Calu3 (cell line): ENCODE data around the gene PDE6A. TPM values are rescaled to one million over a fixed set of nuclear protein-coding genes. Genes with fewer than 3 reads are reported as not detected.
A peak's percentile ranks its signal among the peaks of the same experiment; 100 is the strongest.

Source experiments
- BruUV-seq: library from RNA; stranded (reverse); fragments of 400-500 nt; replicated peaks from 2 replicates; lab custom pipeline; 2021; lab: Mats Ljungman, UMichigan
- CTCF ChIA-PET: fragments of 300-600 bp; sonication (Branson Sonifier 250); formaldehyde crosslinking; loops from one replicate; lab custom pipeline; 2022; ENCODE audit warnings: antibody characterized with exemption; lab: Charles Lee
- DNase-seq: peaks from one replicate; pipeline ENCODE4 v3.0.0; 2022
- H3K27ac Mint-ChIP-seq: one replicate; pipeline ENCODE4 v1.8.0; 2022; ENCODE audit warnings: mixed read lengths; ENCODE audit not compliant: unreplicated experiment
- H3K27me3 Mint-ChIP-seq: one replicate; pipeline ENCODE4 v1.8.0; 2022; ENCODE audit warnings: mixed read lengths; ENCODE audit not compliant: unreplicated experiment
- H3K36me3 Mint-ChIP-seq: one replicate; pipeline ENCODE4 v1.8.0; 2022; ENCODE audit warnings: mild to moderate bottlenecking, moderate library complexity, mixed read lengths; ENCODE audit not compliant: insufficient read depth, unreplicated experiment
- H3K4me1 Mint-ChIP-seq: one replicate; pipeline ENCODE4 v1.8.0; 2022; ENCODE audit warnings: mild to moderate bottlenecking, low read depth, mixed read lengths; ENCODE audit not compliant: unreplicated experiment
- H3K4me3 Mint-ChIP-seq: one replicate; pipeline ENCODE4 v1.8.0; 2022; ENCODE audit warnings: mild to moderate bottlenecking, low read depth, moderate library complexity, mixed read lengths; ENCODE audit not compliant: unreplicated experiment
- H3K9me3 Mint-ChIP-seq: one replicate; pipeline ENCODE4 v1.8.0; 2022; ENCODE audit warnings: low read depth, mixed read lengths; ENCODE audit not compliant: unreplicated experiment
- intact Hi-C: fragments of 100-400 bp; cut with micrococcal nuclease; formaldehyde crosslinking; loops from one replicate; pipeline ENCODE4 v1.10.0; 2022; ENCODE audit not compliant: unreplicated experiment
- total RNA-seq: library from RNA; stranded (reverse); gene quantifications from 2 replicates; pipeline ENCODE4 v1.2.3, GENCODE V29; 2022
- TF ChIP-seq, protein P1 (sequence below): fragments of 200-600 bp; IDR thresholded peaks from one replicate; pipeline ENCODE4 v1.8.0; 2022; ENCODE audit warnings: antibody characterized with exemption; ENCODE audit not compliant: unreplicated experiment

The PDE6A gene
- total RNA-seq, 1 experiment from 2014 or later, result not detected

- TF ChIP-seq, protein P1, sequence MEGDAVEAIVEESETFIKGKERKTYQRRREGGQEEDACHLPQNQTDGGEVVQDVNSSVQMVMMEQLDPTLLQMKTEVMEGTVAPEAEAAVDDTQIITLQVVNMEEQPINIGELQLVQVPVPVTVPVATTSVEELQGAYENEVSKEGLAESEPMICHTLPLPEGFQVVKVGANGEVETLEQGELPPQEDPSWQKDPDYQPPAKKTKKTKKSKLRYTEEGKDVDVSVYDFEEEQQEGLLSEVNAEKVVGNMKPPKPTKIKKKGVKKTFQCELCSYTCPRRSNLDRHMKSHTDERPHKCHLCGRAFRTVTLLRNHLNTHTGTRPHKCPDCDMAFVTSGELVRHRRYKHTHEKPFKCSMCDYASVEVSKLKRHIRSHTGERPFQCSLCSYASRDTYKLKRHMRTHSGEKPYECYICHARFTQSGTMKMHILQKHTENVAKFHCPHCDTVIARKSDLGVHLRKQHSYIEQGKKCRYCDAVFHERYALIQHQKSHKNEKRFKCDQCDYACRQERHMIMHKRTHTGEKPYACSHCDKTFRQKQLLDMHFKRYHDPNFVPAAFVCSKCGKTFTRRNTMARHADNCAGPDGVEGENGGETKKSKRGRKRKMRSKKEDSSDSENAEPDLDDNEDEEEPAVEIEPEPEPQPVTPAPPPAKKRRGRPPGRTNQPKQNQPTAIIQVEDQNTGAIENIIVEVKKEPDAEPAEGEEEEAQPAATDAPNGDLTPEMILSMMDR, result no peak
- no peak overlapping the region for H3K4me3 Mint-ChIP-seq
- H3K4me1 Mint-ChIP-seq, result peaks cover 23% of the 10 kb centered on the region
- peaks cover 13% of the 10 kb centered on the region for H3K36me3 Mint-ChIP-seq
- intact Hi-C loops, result loop anchor here (1.0 kb wide), 2 partner anchors 109 to 137 kb away; no protein-coding TSS in a partner anchor
- no peaks in the 10 kb centered on the region for H3K27me3 Mint-ChIP-seq
- no peak overlapping the region for H3K27ac Mint-ChIP-seq
- DNase-seq, result no peak
- CTCF ChIA-PET, result interaction anchor here (0.6 to 3.3 kb wide), 15 partner anchors 8 to 221 kb away, joined by 3 to 20 read pairs (median 4); partner anchors contain the start of gene SLC26A2
- no TSS peak for BruUV-seq
- no peaks in the 10 kb centered on the region for H3K9me3 Mint-ChIP-seq
These were observed 91.3 kb downstream of the PDE6A start for GRCh38 chr5:149853331-149853648.

DNA sequence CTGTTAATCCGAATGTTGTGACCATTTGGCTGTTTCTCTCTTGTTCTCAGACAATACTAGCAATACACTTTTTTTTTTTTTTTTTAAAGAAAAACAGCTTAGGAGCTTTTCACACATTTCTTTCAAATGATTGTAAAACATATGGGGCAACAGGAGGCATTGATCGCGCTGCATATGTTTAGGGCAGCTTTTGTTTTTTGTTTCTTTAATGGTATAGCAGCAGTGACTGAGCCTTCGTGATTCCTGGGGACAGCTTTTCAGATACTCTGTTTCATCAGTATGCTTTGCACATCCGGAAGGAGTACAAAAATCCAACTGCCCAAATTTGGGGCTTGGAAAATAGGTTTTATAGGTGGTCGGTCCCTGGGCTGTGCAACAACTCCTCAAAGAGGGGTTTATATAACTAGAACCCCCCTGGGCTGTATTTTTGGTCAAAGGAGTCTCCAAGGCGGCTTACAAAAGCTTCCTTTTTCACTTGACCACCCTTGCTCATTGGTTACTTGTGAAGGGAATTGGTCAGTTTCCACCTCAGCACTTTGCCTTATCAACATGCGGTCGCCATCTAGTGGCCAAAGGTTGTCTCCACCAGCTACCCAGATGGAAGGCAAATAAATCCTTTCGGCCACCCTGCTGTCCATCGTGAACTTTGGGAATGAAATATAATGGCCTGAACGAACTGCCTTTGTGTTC lies 91.8 kb downstream of the PDE6A start:
- no peak overlapping the region for H3K4me3 Mint-ChIP-seq
- H3K4me1 Mint-ChIP-seq, result peaks cover 18% of the 10 kb centered on the region
- H3K9me3 Mint-ChIP-seq, result no peaks in the 10 kb centered on the region
- no peak overlapping the region for H3K27ac Mint-ChIP-seq
- DNase-seq, result peak; percentile 79
- H3K27me3 Mint-ChIP-seq, result no peaks in the 10 kb centered on the region
- no TSS peak for BruUV-seq
- CTCF ChIA-PET, result interaction anchor here (0.6 to 3.3 kb wide), 17 partner anchors 9 to 560 kb away, joined by 3 to 20 read pairs (median 4); partner anchors contain the start of gene SLC26A2
- TF ChIP-seq, protein P1, result peak; percentile 91
- peaks cover 12% of the 10 kb centered on the region for H3K36me3 Mint-ChIP-seq
- intact Hi-C loops, result loop anchor here (1.0 kb wide), 2 partner anchors 110 to 138 kb away; no protein-coding TSS in a partner anchor

DNA sequence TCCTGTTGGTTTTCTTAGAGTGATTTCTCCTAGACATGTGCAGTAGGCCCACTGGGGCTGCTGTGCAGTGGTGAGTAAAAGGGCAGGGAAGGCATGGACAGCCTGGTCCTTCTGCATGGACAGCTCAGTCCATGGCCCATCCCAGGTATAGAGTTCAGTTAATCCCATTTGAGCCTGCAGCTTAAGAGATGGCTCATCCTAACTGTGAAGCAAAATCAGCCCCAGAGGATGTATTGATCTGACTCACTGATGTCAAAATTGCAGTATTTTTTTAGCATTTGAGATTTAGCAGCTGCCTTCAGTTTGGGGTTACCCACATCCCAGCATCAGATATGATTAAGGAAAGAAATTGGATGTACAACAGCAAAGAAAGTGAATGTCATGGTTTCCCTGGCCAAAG lies 93.4 kb downstream of the PDE6A start:
- TF ChIP-seq, protein P1, result no peak
- CTCF ChIA-PET, result interaction anchor here (0.5 to 0.6 kb wide), 3 partner anchors 23 to 116 kb away, joined by 4 to 5 read pairs (median 4); no protein-coding TSS in a partner anchor
- DNase-seq, result no peak
- H3K27ac Mint-ChIP-seq, result no peak overlapping the region
- no peak overlapping the region for H3K4me3 Mint-ChIP-seq
- H3K4me1 Mint-ChIP-seq, result peaks cover 7% of the 10 kb centered on the region
- intact Hi-C loops, result no loop called here
- no TSS peak for BruUV-seq
- no peaks in the 10 kb centered on the region for H3K9me3 Mint-ChIP-seq
- H3K36me3 Mint-ChIP-seq, result peaks cover 10% of the 10 kb centered on the region
- no peaks in the 10 kb centered on the region for H3K27me3 Mint-ChIP-seq

DNA sequence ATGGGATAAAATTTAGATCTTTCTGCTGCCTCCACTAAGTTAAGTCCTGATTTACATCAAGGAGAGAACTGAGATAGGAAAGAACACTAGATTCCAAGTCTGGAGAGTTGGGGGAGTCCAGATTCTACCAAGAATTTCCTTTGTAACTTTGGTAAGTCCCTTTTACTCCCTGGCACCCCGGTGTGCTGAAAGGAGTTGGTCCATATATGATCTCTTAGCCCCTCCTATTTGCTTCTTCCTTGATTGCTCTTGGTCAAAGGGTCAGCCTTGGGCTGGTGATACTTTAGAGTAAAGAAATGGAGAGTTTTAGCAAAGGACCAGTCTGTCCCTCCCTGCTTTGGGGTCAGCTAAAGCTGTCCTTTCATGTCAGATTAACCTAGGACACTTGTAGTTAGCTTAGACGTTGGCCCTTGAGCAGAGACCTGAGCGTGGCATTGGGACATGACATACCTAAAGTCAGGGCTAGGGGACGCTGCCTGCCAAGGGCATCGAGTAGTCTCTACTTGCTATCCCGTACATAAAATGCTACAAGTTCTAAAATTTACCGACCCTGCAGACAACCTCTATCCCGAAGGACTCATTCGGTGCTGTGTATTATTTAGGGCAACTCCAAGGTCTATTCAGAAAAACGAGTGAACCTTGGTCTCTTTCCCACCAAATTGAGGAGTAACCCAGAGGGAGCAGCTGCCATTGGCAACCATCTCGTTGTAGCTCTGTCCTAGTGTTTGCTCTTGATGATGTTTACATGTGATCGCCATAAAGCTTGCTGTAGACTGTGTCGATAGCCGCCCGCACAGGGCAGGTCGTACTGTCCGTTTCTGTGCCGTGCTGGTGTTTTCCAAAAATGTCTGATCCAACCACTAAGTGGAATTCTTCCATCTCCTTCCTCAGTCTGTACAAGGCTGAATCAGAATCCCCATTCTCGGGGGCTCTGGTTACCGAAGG lies 94.4 kb downstream of the PDE6A start:
- no TSS peak for BruUV-seq
- TF ChIP-seq, protein P1, result no peak
- H3K9me3 Mint-ChIP-seq, result no peaks in the 10 kb centered on the region
- H3K27ac Mint-ChIP-seq, result no peak overlapping the region
- no peak for DNase-seq
- no peak overlapping the region for H3K4me3 Mint-ChIP-seq
- CTCF ChIA-PET, result interaction anchor here (0.5 to 1.4 kb wide), 5 partner anchors 11 to 117 kb away, joined by 3 to 5 read pairs (median 4); no protein-coding TSS in a partner anchor
- intact Hi-C loops, result no loop called here
- no peaks in the 10 kb centered on the region for H3K27me3 Mint-ChIP-seq
- peaks cover 7% of the 10 kb centered on the region for H3K4me1 Mint-ChIP-seq
- H3K36me3 Mint-ChIP-seq, result peaks cover 10% of the 10 kb centered on the region
